Esophagus squamous epithelium (tissue), 5 donors: Measurements from ENCODE around the gene ACKR4. TPM values are rescaled to one million over a fixed set of nuclear protein-coding genes. Genes with fewer than 3 reads are reported as not detected.
"Not testable (repeated sequence)": the region's sequence is repeated elsewhere in the genome, so short reads cannot be mapped to it uniquely, and the experiment has no call there.

ENCODE experiments used
- DNase-seq: peaks from one replicate; lab custom pipeline; 2025; lab: John Stamatoyannopoulos, UW
- H3K27ac ChIP-seq, 4 donors: fragments of 200-600 bp; sonication (generic); one replicate each; pipeline ENCODE4 v1.5.1; 2016 to 2019; ENCODE audit warnings: mild to moderate bottlenecking in 1 of 4
- H3K27me3 ChIP-seq, 4 donors: fragments of 200-600 bp; sonication (generic); 1 replicate in 3 of 4; 2 replicates in 1 of 4; pipeline versions ENCODE4 v1.5.1 to v1.6.0; 2017 to 2021; ENCODE audit warnings: antibody characterized with exemption in 1 of 4
- H3K36me3 ChIP-seq, 3 donors: fragments of 200-600 bp; sonication (generic); one replicate each; pipeline ENCODE4 v1.5.1; 2016 to 2019
- H3K4me1 ChIP-seq, 3 donors: fragments of 200-600 bp; sonication (generic); one replicate each; pipeline ENCODE4 v1.5.1; 2017 to 2019
- H3K4me3 ChIP-seq, 4 donors: fragments of 200-600 bp; sonication (generic); 1 replicate in 3 of 4; 2 replicates in 1 of 4; pipeline ENCODE4 v1.5.1; 2016 to 2019; ENCODE audit warnings: mild to moderate bottlenecking in 2 of 4, moderate library complexity in 1 of 4
- H3K9me3 ChIP-seq, 3 donors: fragments of 200-600 bp; sonication (generic); one replicate each; pipeline ENCODE4 v1.5.1; 2016 to 2019
- CTCF ChIP-seq, 6 experiments: fragments of 450-650 bp in 4 of 6; fragments of 200-600 bp in 2 of 6; sonication (generic) in 2 of 6; IDR thresholded peaks; one replicate each; pipeline ENCODE4 v1.5.1; 2016 to 2019; ENCODE audit warnings: antibody characterized with exemption in 6 of 6, mild to moderate bottlenecking in 4 of 6, moderate library complexity in 4 of 6
- POLR2A ChIP-seq, 4 donors: fragments of 450-650 bp; IDR thresholded peaks; one replicate each; pipeline ENCODE4 v1.6.1; 2017; ENCODE audit warnings: antibody characterized with exemption in 4 of 4, mild to moderate bottlenecking in 4 of 4, moderate library complexity in 3 of 4
- WGBS, 2 donors: methylation state at CpG; one replicate each; pipeline ENCODE4 v1.1.5; 2018; 5-methylcytosine and 5-hydroxymethylcytosine counted together
- intact Hi-C: fragments of 100-400 bp; cut with DNase I; formaldehyde crosslinking; loops from one replicate; pipeline ENCODE4 v1.15.0; 2022
- total RNA-seq, 4 donors: library from RNA; depleted of rRNA; stranded (reverse); fragments of >200 nt; gene quantifications; one replicate each; pipeline ENCODE4 v1.1.0, GENCODE V29; 2016
- donor health status: DM: yes; HTN: yes; CAD: no.

Gene ACKR4
- total RNA-seq, 4 donors from 2014 or later, result 0.31 to 1.1 (median 0.88) TPM; not detected in 1

GRCh38 chr3:132637590-132637989 is 40.5 kb downstream of the ACKR4 start:
- Histone ChIP-seq H3K4me1 (peaks cover 0 to 8% (median 0%) of the 10 kb centered on the region in 3 donors), H3K9me3 (no peaks in the 10 kb centered on the region), H3K27me3 (no peaks in the 10 kb centered on the region), H3K36me3 (peaks cover 0 to 49% (median 0%) of the 10 kb centered on the region in 3 donors), H3K4me3 (no peak overlapping the region), H3K27ac (no peak overlapping the region)
- intact Hi-C loops, result no loop called here
- no peak for DNase-seq
- TF ChIP-seq POLR2A (IDR thresholded peaks at IDR 0.05), result no peak
- no peak for TF ChIP-seq CTCF (IDR thresholded peaks at IDR 0.05)
- WGBS, 2 donors, result 28 to 32% methylated on average over 1 of the region's 1 CpG

- intact Hi-C loops, result no loop called here
- Histone ChIP-seq H3K27me3 (no peaks in the 10 kb centered on the region), H3K9me3 (no peaks in the 10 kb centered on the region), H3K4me3 (no peak overlapping the region), H3K36me3 (peaks cover 0 to 56% (median 0%) of the 10 kb centered on the region in 3 donors), H3K27ac (no peak overlapping the region), H3K4me1 (peaks cover 0 to 8% (median 0%) of the 10 kb centered on the region in 3 donors)
- DNase-seq, result no peak
- TF ChIP-seq CTCF (IDR thresholded peaks at IDR 0.05) (no peak), POLR2A (IDR thresholded peaks at IDR 0.05) (no peak)
Observed at GRCh38 chr3:132638706-132639105, 41.6 kb downstream of the ACKR4 start.

- 70 to 82% methylated on average over 2 of the region's 2 CpGs for WGBS, 2 donors
- peaks cover 0 to 46% (median 0%) of the 10 kb centered on the region in 3 donors for H3K36me3 ChIP-seq
- H3K9me3 ChIP-seq, H3K27me3 ChIP-seq, H3K4me3 ChIP-seq, H3K27ac ChIP-seq, H3K4me1 ChIP-seq, DNase-seq: not testable (repeated sequence)
- intact Hi-C loops, result loop anchor here (5.0 kb wide), 1 partner anchor 104 kb away; no protein-coding TSS in a partner anchor
Observed at GRCh38 chr3:132641427-132641826, 44.4 kb downstream of the ACKR4 start.

GRCh38 chr3:132641837-132642538 is 44.9 kb downstream of the ACKR4 start:
- Histone ChIP-seq H3K27ac (no peak overlapping the region), H3K27me3 (no peaks in the 10 kb centered on the region), H3K36me3 (peaks cover 0 to 44% (median 0%) of the 10 kb centered on the region in 3 donors), H3K9me3 (no peaks in the 10 kb centered on the region), H3K4me3 (no peak overlapping the region), H3K4me1 (peaks cover 0 to 8% (median 0%) of the 10 kb centered on the region in 3 donors)
- 51 to 59% methylated on average over 5 of the region's 5 CpGs for WGBS, 2 donors
- intact Hi-C loops, result loop anchor here (5.0 kb wide), 1 partner anchor 105 kb away; no protein-coding TSS in a partner anchor
- DNase-seq, result no peak
- TF ChIP-seq POLR2A (IDR thresholded peaks at IDR 0.05), result no peak
- peak; percentile 32 to 89 (median 77) for TF ChIP-seq CTCF (IDR thresholded peaks at IDR 0.05)

GRCh38 chr3:132642539-132642847 is 45.4 kb downstream of the ACKR4 start:
- H3K4me1 ChIP-seq, result peaks cover 0 to 5% (median 0%) of the 10 kb centered on the region in 3 donors
- no peak overlapping the region for H3K27ac ChIP-seq
- no peaks in the 10 kb centered on the region for H3K9me3 ChIP-seq
- H3K4me3 ChIP-seq, result no peak overlapping the region
- 53 to 61% methylated on average over 2 of the region's 2 CpGs for WGBS, 2 donors
- DNase-seq, result no peak
- peaks cover 0 to 44% (median 0%) of the 10 kb centered on the region in 3 donors for H3K36me3 ChIP-seq
- H3K27me3 ChIP-seq, result no peaks in the 10 kb centered on the region
- intact Hi-C loops, result loop anchor here (5.0 kb wide), 1 partner anchor 105 kb away; no protein-coding TSS in a partner anchor
- no peak for TF ChIP-seq POLR2A (IDR thresholded peaks at IDR 0.05)
- peak in 1 of 6 experiments; percentile 2 for TF ChIP-seq CTCF (IDR thresholded peaks at IDR 0.05)
